SK-N-SH (cell line): Measurements from ENCODE around the gene ATP8A2.

Source experiments
- CTCF ChIP-seq: fragments of 200-600 bp; sonication (generic); IDR thresholded peaks from 2 replicates; pipeline ENCODE4 v1.6.1; 2017; ENCODE audit warnings: antibody characterized with exemption, mild to moderate bottlenecking, moderate library complexity
- GABPA ChIP-seq: IDR thresholded peaks from 2 replicates; pipeline ENCODE4 v1.4.0; 2012; ENCODE audit warnings: low read depth, mild to moderate bottlenecking
- JUND ChIP-seq: IDR thresholded peaks from 2 replicates; pipeline ENCODE4 v1.4.0; 2012
- POLR2AphosphoS5 ChIP-seq: IDR thresholded peaks from 2 replicates; pipeline ENCODE4 v1.6.1; 2012; ENCODE audit warnings: low read depth, low read length
- RAD21 ChIP-seq: IDR thresholded peaks from 2 replicates; pipeline ENCODE4 v1.6.1; 2012; ENCODE audit warnings: mild to moderate bottlenecking, low read length
- YY1 ChIP-seq: IDR thresholded peaks from 2 replicates; pipeline ENCODE4 v1.4.0; 2012; ENCODE audit warnings: low read depth, mild to moderate bottlenecking
- TF ChIP-seq, protein P1 (sequence below): IDR thresholded peaks from 2 replicates; pipeline ENCODE4 v1.4.0; 2012; ENCODE audit warnings: low read depth
- TF ChIP-seq, protein P2 (sequence below): IDR thresholded peaks from 2 replicates; pipeline ENCODE4 v1.4.0; 2012; ENCODE audit warnings: low read depth, borderline replicate concordance
- TF ChIP-seq, protein P3 (sequence below): fragments of 150-350 bp; IDR thresholded peaks from 2 replicates; pipeline ENCODE4 v1.6.1; 2016; ENCODE audit warnings: mild to moderate bottlenecking, low read depth, low read length

- TF ChIP-seq, protein P1, sequence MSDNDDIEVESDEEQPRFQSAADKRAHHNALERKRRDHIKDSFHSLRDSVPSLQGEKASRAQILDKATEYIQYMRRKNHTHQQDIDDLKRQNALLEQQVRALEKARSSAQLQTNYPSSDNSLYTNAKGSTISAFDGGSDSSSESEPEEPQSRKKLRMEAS = no peak
- TF ChIP-seq CTCF (no peak), RAD21 (no peak), POLR2AphosphoS5 (no peak), JUND (no peak), YY1 (no peak), GABPA (no peak)
- TF ChIP-seq, protein P2, sequence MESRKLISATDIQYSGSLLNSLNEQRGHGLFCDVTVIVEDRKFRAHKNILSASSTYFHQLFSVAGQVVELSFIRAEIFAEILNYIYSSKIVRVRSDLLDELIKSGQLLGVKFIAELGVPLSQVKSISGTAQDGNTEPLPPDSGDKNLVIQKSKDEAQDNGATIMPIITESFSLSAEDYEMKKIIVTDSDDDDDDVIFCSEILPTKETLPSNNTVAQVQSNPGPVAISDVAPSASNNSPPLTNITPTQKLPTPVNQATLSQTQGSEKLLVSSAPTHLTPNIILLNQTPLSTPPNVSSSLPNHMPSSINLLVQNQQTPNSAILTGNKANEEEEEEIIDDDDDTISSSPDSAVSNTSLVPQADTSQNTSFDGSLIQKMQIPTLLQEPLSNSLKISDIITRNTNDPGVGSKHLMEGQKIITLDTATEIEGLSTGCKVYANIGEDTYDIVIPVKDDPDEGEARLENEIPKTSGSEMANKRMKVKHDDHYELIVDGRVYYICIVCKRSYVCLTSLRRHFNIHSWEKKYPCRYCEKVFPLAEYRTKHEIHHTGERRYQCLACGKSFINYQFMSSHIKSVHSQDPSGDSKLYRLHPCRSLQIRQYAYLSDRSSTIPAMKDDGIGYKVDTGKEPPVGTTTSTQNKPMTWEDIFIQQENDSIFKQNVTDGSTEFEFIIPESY = no peak
- TF ChIP-seq, protein P3, sequence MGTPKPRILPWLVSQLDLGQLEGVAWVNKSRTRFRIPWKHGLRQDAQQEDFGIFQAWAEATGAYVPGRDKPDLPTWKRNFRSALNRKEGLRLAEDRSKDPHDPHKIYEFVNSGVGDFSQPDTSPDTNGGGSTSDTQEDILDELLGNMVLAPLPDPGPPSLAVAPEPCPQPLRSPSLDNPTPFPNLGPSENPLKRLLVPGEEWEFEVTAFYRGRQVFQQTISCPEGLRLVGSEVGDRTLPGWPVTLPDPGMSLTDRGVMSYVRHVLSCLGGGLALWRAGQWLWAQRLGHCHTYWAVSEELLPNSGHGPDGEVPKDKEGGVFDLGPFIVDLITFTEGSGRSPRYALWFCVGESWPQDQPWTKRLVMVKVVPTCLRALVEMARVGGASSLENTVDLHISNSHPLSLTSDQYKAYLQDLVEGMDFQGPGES = no peak
Measured at GRCh38 chr13:25699600-25699999, 327.8 kb downstream of the ATP8A2 start.
